WI38 (cell line): Measurements from ENCODE around the gene FAM241A.
A peak's percentile ranks its signal among the peaks of the same experiment; 100 is the strongest.

Source experiments
- H3K4me3 ChIP-seq: 2 replicates; pipeline ENCODE4 v1.5.1; 2011; ENCODE audit warnings: low read depth, mild to moderate bottlenecking, control low read depth, low read length
- TF ChIP-seq, protein P1 (sequence below): IDR thresholded peaks from 2 replicates; pipeline ENCODE4 v1.5.1; 2012; ENCODE audit warnings: low read depth, mild to moderate bottlenecking, control low read depth, low read length

The FAM241A gene

DNA sequence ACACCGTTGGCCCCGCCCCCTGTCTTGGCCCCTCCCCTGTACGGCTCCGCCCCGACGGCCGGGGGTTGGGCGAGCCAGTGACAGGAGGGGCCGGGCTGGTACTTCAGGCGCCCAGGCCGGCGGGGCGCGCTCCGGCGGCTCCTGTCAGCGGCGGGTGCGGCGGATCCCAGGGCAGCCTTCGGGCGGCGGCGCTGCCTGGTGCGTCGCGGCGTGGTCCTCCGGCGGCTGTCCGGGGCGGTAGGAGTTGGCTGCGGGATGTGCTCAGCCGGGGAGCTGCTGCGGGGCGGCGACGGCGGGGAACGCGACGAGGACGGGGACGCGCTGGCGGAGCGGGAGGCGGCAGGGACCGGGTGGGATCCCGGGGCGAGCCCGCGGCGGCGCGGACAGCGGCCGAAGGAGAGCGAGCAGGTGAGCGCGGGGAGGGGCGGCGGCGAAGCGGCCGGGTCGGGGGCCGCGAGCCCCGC, at the start of gene FAM241A:
Gene FAM241A (plus strand): TSS at position 129 of the 464 bp plus-strand sequence. CDS start 127 bp downstream, at position 256.
- TF ChIP-seq, protein P1, sequence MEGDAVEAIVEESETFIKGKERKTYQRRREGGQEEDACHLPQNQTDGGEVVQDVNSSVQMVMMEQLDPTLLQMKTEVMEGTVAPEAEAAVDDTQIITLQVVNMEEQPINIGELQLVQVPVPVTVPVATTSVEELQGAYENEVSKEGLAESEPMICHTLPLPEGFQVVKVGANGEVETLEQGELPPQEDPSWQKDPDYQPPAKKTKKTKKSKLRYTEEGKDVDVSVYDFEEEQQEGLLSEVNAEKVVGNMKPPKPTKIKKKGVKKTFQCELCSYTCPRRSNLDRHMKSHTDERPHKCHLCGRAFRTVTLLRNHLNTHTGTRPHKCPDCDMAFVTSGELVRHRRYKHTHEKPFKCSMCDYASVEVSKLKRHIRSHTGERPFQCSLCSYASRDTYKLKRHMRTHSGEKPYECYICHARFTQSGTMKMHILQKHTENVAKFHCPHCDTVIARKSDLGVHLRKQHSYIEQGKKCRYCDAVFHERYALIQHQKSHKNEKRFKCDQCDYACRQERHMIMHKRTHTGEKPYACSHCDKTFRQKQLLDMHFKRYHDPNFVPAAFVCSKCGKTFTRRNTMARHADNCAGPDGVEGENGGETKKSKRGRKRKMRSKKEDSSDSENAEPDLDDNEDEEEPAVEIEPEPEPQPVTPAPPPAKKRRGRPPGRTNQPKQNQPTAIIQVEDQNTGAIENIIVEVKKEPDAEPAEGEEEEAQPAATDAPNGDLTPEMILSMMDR = no peak
- H3K4me3 ChIP-seq = peak within 1 kb of the TSS; percentile 76

DNA sequence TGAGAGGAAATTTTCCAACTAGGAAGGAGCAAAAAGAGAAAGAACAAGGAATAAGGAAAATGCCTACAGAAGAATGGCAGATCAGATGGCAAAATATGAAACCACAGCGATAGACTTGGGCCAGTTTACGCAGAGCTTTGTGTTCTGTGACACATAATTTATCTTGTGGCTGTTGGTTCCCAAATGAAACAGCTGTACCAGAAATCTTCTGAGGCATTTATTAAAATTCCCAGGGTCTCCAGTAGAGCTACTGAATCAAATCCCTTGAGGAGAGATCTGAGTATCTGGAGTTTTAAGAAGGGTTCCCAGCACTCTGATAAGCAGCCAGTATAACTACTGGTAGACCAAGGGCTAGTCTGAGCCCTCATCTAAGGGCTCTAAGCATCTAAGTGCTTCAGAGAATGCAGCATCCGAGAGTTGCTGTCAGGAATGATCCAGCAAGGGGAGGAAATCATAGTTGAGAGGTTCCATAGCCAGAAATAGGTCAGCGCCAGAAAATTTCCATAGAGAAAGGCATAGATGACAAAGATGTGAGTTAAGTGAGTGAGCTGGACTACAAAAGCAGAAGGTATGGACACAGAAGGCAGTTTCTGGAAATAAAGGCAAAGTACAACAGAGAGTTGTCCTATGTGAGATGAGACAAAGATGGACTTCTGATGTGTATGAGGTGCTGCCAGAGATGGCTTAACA, 46.3 kb upstream of the FAM241A start:
- no peak overlapping the region for H3K4me3 ChIP-seq

DNA sequence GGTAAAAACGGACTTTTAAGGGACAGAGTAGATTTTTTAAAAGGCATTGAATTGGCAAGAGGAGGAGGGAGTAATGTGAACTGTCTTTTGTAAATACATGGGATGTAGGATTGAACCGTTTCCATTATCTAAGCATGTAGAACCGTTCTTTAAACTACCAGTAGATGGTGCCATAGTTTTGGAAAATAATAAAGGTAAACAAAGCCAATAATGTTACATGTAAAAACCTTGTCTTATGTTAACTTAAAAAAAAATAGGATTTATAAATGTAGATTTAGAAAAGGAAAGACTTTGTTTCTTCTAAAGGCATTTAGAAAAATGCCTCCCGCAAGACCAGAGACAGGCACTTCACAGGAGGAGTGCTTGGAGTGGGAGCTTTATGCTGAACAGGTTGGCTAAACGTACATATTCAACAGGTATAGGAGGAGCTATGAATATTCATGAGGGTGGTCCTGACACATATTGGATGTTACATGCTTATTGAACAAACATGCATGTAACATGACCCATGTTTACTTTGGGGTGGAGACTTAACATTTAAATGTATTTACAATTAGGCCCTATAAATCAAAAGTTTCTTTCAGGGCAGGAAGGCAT, 45.5 kb upstream of the FAM241A start:
- TF ChIP-seq, protein P1 = peak; percentile 20; the same call in 1 of the 2 replicates
- no peak overlapping the region for H3K4me3 ChIP-seq

More for the DNA sequence above, 46.3 kb upstream of the FAM241A start:
- TF ChIP-seq, protein P1 = no peak

DNA sequence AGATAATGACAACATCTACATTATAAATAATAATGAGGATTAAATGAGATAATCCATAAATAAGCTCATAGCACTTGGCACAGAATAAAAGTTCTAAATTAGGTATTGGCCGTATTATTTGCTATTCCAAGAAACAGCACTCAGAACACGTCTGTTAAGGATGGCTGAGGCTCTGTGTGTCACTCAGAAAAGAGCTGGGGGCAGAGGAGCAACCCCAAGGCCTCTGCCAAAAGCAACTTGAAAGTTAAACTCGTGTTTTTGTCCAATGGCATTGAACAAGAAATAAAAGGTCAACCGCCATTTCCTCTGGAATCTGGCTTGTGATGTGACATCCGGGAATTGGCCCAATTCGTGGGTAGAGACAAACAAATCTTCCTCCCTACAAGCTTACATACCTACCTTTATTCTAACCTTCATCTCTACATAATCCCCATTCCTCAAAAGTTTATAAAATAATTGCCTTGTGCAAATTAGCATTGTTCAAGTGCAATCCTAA, 42.3 kb upstream of the FAM241A start:
- H3K4me3 ChIP-seq = no peak overlapping the region
- TF ChIP-seq, protein P1 = no peak

DNA sequence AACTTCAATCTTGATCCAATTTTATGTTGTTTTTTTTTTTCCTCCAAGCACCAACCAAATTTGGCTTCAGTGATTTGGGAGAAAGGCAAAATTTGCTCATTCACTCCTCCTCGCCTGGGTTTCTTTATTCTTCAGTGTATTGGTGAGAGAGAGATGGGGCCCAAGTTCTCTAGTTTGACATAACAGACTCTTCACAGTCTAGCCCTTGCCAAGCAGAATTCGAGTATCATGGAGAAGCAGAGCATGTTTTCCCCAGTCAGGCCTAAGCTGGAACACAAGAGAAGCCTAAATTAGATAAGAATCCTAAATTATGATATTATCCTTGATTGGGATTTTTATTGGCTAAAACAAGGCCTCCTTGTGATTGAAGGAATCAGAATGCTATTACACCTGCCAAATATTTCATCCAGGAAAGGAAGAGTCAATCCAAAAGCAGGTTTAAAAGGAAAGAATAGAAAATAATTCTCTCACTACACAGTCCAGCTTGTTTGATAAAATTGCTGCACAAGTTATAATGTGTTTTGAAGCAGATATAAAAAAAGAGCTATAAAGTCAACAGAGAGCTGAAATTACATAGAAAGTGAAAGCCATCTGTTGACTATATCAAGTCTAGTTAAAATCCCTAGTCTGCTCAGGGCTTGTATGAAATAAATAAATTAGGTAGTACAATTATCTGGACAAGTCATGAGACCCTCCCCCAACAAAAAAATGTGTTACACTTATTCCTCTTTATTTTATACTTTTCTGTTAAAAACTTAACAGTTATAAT, 39.9 kb upstream of the FAM241A start:
- TF ChIP-seq, protein P1 = no peak
- no peak overlapping the region for H3K4me3 ChIP-seq

DNA sequence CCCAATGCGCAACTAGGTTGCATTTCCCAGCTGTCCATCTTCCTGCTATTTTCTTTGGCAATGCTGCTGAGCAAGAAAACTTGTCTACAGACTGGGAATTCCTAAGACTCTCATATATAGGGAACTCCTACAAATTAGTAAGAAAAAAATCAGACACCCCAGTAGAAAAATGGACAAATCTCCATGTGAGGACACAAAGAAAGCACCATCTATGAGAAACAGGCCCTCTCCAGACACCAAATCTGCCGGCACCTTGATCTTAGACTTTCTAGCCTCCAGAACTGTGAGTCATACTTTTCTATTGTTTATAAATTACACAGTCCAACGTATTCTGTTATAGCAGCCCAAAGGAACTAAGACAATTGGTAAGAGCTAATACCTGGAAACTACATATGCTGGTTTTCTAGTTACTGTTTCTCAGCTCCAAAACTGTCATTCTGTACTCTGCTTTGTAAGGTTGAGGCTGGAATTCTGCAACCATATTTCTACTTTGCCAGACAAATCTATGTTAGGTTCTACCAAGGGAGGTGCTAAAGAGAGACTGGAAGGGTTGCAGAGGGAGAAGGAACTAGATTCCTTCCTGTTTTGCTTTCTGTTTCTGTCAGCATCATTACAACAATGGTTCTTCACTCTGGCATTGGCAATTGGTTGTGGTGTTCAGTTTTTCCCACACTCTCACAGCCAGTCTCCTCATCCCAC, 35.7 kb upstream of the FAM241A start:
- TF ChIP-seq, protein P1 = no peak

More for the DNA sequence above, 35.7 kb upstream of the FAM241A start:
- H3K4me3 ChIP-seq = no peak overlapping the region
